Keratinocyte (primary cell): Measurements from ENCODE around the gene PRKCI. TPM values are rescaled to one million over a fixed set of nuclear protein-coding genes. Genes with fewer than 3 reads are reported as not detected.
"Not testable (repeated sequence)": the region's sequence is repeated elsewhere in the genome, so short reads cannot be mapped to it uniquely, and the experiment has no call there.

Source experiments
- DNase-seq: peaks from one replicate; pipeline ENCODE4 v3.0.0-alpha.2; 2011; ENCODE audit warnings: low read depth, missing footprints, low spot score
- FAIRE-seq: peaks from 2 replicates; lab custom pipeline; 2011; peaks lifted over from hg19 to GRCh38; lab: Jason Lieb, UNC
- H2AFZ ChIP-seq: 2 replicates; pipeline ENCODE4 v1.6.0; 2012; ENCODE audit warnings: low read length, control low read depth, inconsistent platforms; ENCODE audit not compliant: control insufficient read depth
- H3K27ac ChIP-seq: 2 replicates; pipeline ENCODE4 v1.5.1; 2011; ENCODE audit warnings: low read length; ENCODE audit not compliant: control insufficient read depth, insufficient read depth
- H3K27me3 ChIP-seq: 3 replicates; pipeline ENCODE4 v1.6.0; 2011; ENCODE audit warnings: low read length; ENCODE audit not compliant: control insufficient read depth, insufficient read depth; ENCODE audit errors: extremely low read depth
- H3K36me3 ChIP-seq, 2 experiments: 2 replicates in 1 of 2; 3 replicates in 1 of 2; pipeline ENCODE4 v1.5.1; 2011; ENCODE audit warnings: low read length in 2 of 2, mild to moderate bottlenecking in 1 of 2; ENCODE audit not compliant: control insufficient read depth in 2 of 2, insufficient read depth in 2 of 2; ENCODE audit errors: extremely low read depth in 1 of 2
- H3K4me1 ChIP-seq: 3 replicates; pipeline ENCODE4 v1.5.1; 2011; ENCODE audit warnings: low read length; ENCODE audit not compliant: control insufficient read depth, insufficient read depth; ENCODE audit errors: extremely low read depth
- H3K4me2 ChIP-seq: 3 replicates; pipeline ENCODE4 v1.6.0; 2011; ENCODE audit warnings: low read depth, low read length; ENCODE audit not compliant: control insufficient read depth, insufficient read depth; ENCODE audit errors: extremely low read depth
- H3K4me3 ChIP-seq, 3 experiments: fragments of 200-600 bp in 1 of 3; sonication (generic) in 1 of 3; 2 replicates in 2 of 3; 3 replicates in 1 of 3; pipeline ENCODE4 v1.5.1; 2011 to 2016; ENCODE audit warnings: low read length in 3 of 3, mild to moderate bottlenecking in 3 of 3, control low read depth in 2 of 3, inconsistent platforms in 1 of 3, low read depth in 1 of 3, mixed read lengths in 1 of 3, mixed run types in 1 of 3, moderate library complexity in 1 of 3; ENCODE audit not compliant: control insufficient read depth in 2 of 3, insufficient read depth in 2 of 3; ENCODE audit errors: extremely low read depth in 1 of 3
- H3K79me2 ChIP-seq: 2 replicates; pipeline ENCODE4 v1.6.0; 2012; ENCODE audit warnings: low read length; ENCODE audit not compliant: control insufficient read depth, insufficient read depth
- H3K9ac ChIP-seq: 3 replicates; pipeline ENCODE4 v1.6.0; 2011; ENCODE audit warnings: low read length; ENCODE audit not compliant: control insufficient read depth, insufficient read depth; ENCODE audit errors: extremely low read depth
- H3K9me1 ChIP-seq: 3 replicates; pipeline ENCODE4 v1.6.0; 2011; ENCODE audit warnings: low read length; ENCODE audit not compliant: control insufficient read depth, insufficient read depth; ENCODE audit errors: extremely low read depth
- H3K9me3 ChIP-seq: 2 replicates; pipeline ENCODE4 v1.5.1; 2012; ENCODE audit warnings: low read depth, low read length; ENCODE audit not compliant: control insufficient read depth
- H4K20me1 ChIP-seq: 3 replicates; pipeline ENCODE4 v1.6.0; 2011; ENCODE audit warnings: low read length; ENCODE audit not compliant: control insufficient read depth, insufficient read depth; ENCODE audit errors: extremely low read depth
- CTCF ChIP-seq, 3 experiments: IDR thresholded peaks in 1 of 3; conservative IDR thresholded peaks in 1 of 3; optimal IDR thresholded peaks in 1 of 3; 2 replicates in 2 of 3; 3 replicates in 1 of 3; pipeline versions ENCODE3 to v1.5.1; 2011; ENCODE audit warnings: low read length in 3 of 3, mild to moderate bottlenecking in 3 of 3, moderate library complexity in 2 of 3, control low read depth in 1 of 3, inconsistent platforms in 1 of 3; ENCODE audit not compliant: insufficient read depth in 2 of 3; ENCODE audit errors: extremely low read depth in 1 of 3
- EZH2 ChIP-seq: IDR thresholded peaks from one replicate; pipeline ENCODE4 v1.6.1; 2012; ENCODE audit warnings: inconsistent platforms, mild to moderate bottlenecking, low read length, moderate library complexity
- dilution Hi-C: fragments of 300-500 bp; cut with MboI; formaldehyde crosslinking; loops from one replicate; pipeline ENCODE4 v1.7.0; 2020; ENCODE audit warnings: low sequenced_read_pairs; ENCODE audit not compliant: extremely low pct_ligation_motif_present
- polyA plus RNA-seq, 5 experiments: library from polyadenylated mRNA; depleted of rRNA in 3 of 5; stranded (reverse) in 3 of 5; stranded (forward) in 1 of 5; unstranded in 1 of 5; fragments of >200 nt; gene quantifications; 1 replicate in 1 of 5; 2 replicates in 3 of 5; 3 replicates in 1 of 5; pipeline versions ENCODE4 v1.2.1 to v1.2.3, GENCODE V29; 2011 to 2012; ENCODE audit warnings: missing spikeins in 2 of 5, low read depth in 1 of 5, low replicate concordance in 1 of 5

PRKCI gene
- polyA plus RNA-seq, 1 donor (not counting 4 experiments of a cell fraction or from before 2014, with no cell fraction given), result 53.5 TPM

GRCh38 chr3:170324962-170325361 lies 102.7 kb downstream of the PRKCI start:
- H3K9me1 ChIP-seq, result no peaks in the 10 kb centered on the region
- H3K36me3 ChIP-seq, result no peaks in the 10 kb centered on the region
- H3K4me1 ChIP-seq, result no peaks in the 10 kb centered on the region
- no peak overlapping the region for H3K27ac ChIP-seq
- H3K9me3 ChIP-seq, result no peaks in the 10 kb centered on the region
- dilution Hi-C loops, result no loop called here
- DNase-seq, result no peak
- no peak overlapping the region for H2AFZ ChIP-seq
- no peaks in the 10 kb centered on the region for H4K20me1 ChIP-seq
- H3K4me3 ChIP-seq, result no peak overlapping the region
- H3K4me2 ChIP-seq, result no peak overlapping the region
- H3K79me2 ChIP-seq, result no peaks in the 10 kb centered on the region
- no peaks in the 10 kb centered on the region for H3K27me3 ChIP-seq
- TF ChIP-seq CTCF (optimal IDR thresholded peaks at IDR 0.05 in 1 of 3, IDR thresholded peaks at IDR 0.05 in 1 of 3, conservative IDR thresholded peaks at IDR 0.05 in 1 of 3; ENCODE audit: extremely low read depth in 1 of 3, insufficient read depth in 2 of 3, low read length in 3 of 3), result no peak
- no peak for TF ChIP-seq EZH2
- no peak overlapping the region for H3K9ac ChIP-seq
- no peak for FAIRE-seq

- no peak overlapping the region for H3K27ac ChIP-seq
- H3K4me3 ChIP-seq, result no peak overlapping the region
- H3K79me2 ChIP-seq, result no peaks in the 10 kb centered on the region
- no peak overlapping the region for H3K9ac ChIP-seq
- H3K4me1 ChIP-seq, result no peaks in the 10 kb centered on the region
- H3K9me1 ChIP-seq, result no peaks in the 10 kb centered on the region
- TF ChIP-seq EZH2, result no peak
- TF ChIP-seq CTCF (optimal IDR thresholded peaks at IDR 0.05 in 1 of 3, IDR thresholded peaks at IDR 0.05 in 1 of 3, conservative IDR thresholded peaks at IDR 0.05 in 1 of 3; ENCODE audit: extremely low read depth in 1 of 3, insufficient read depth in 2 of 3, low read length in 3 of 3), result no peak
- FAIRE-seq (no peak), DNase-seq (no peak)
- H3K9me3 ChIP-seq, result no peaks in the 10 kb centered on the region
- H2AFZ ChIP-seq, result no peak overlapping the region
- H4K20me1 ChIP-seq, result no peaks in the 10 kb centered on the region
- dilution Hi-C loops, result no loop called here
- no peaks in the 10 kb centered on the region for H3K27me3 ChIP-seq
- H3K4me2 ChIP-seq, result no peak overlapping the region
- no peaks in the 10 kb centered on the region for H3K36me3 ChIP-seq
These were observed 105.0 kb downstream of the PRKCI start for GRCh38 chr3:170327040-170327808.

- H2AFZ ChIP-seq, H3K79me2 ChIP-seq, H3K36me3 ChIP-seq, H3K9ac ChIP-seq, H3K9me3 ChIP-seq, H3K4me3 ChIP-seq, H3K4me2 ChIP-seq, FAIRE-seq, DNase-seq, H3K9me1 ChIP-seq, dilution Hi-C loops, H4K20me1 ChIP-seq, H3K27me3 ChIP-seq, H3K4me1 ChIP-seq, H3K27ac ChIP-seq: not testable (repeated sequence)
These were observed 105.8 kb downstream of the PRKCI start for GRCh38 chr3:170327868-170328548.
